ENCODE measurements around the gene IGLL5. TPM values are rescaled to one million over a fixed set of nuclear protein-coding genes. Genes with fewer than 3 reads are reported as not detected.

The IGLL5 gene
- total RNA-seq, 1 donor from 2014 or later = not detected

- DNase-seq (ENCODE audit: extremely low spot score, unreplicated experiment) = no peak
- TF ChIP-seq, protein P1, sequence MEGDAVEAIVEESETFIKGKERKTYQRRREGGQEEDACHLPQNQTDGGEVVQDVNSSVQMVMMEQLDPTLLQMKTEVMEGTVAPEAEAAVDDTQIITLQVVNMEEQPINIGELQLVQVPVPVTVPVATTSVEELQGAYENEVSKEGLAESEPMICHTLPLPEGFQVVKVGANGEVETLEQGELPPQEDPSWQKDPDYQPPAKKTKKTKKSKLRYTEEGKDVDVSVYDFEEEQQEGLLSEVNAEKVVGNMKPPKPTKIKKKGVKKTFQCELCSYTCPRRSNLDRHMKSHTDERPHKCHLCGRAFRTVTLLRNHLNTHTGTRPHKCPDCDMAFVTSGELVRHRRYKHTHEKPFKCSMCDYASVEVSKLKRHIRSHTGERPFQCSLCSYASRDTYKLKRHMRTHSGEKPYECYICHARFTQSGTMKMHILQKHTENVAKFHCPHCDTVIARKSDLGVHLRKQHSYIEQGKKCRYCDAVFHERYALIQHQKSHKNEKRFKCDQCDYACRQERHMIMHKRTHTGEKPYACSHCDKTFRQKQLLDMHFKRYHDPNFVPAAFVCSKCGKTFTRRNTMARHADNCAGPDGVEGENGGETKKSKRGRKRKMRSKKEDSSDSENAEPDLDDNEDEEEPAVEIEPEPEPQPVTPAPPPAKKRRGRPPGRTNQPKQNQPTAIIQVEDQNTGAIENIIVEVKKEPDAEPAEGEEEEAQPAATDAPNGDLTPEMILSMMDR (IDR thresholded peaks at IDR 0.05) = no peak
- Mint-ChIP-seq H3K4me1 (ENCODE audit: unreplicated experiment) (no peaks in the 10 kb centered on the region), H3K9me3 (ENCODE audit: unreplicated experiment) (no peaks in the 10 kb centered on the region), H3K36me3 (ENCODE audit: unreplicated experiment) (no peaks in the 10 kb centered on the region), H3K4me3 (ENCODE audit: unreplicated experiment) (no peak overlapping the region), H3K27ac (ENCODE audit: unreplicated experiment) (no peak overlapping the region), H3K27me3 (ENCODE audit: unreplicated experiment) (peaks cover 28% of the 10 kb centered on the region)
Observed at GRCh38 chr22:22892096-22893052, 4.8 kb downstream of the IGLL5 start.

DNA sequence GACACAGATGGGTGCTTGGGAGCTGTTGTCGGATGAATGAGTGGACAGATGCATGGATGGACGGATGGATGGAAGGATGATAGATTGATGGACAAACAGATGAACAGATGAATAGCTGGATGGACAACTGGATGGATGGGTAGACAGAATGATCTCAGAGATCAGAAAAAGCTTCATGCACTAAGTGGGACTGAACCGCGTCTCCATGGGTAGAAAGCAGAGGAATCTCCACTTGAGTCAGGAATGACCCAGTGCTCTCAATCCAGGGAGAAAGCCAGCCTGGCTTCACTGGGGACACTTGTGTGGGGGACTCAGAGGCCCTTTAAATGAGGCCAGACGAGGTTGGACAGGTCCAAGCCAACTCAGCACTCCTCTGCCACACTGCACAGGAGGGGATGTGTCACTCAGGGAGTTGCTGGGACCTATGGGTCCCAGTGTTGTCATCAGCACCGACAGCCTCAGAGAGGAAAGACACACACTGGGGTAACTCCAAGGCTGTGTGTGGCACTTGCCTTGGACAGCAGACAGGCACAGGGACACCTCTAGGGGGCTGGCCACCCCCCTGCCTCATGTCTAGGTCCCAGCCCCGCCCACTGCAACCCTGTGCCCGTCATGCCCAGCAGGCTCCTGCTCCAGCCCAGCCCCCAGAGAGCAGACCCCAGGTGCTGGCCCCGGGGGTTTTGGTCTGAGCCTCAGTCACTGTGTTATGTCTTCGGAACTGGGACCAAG lies 5.6 kb downstream of the IGLL5 start:
- TF ChIP-seq, protein P1 (IDR thresholded peaks at IDR 0.05) = no peak
- Mint-ChIP-seq H3K4me1 (ENCODE audit: unreplicated experiment) (no peaks in the 10 kb centered on the region), H3K27me3 (ENCODE audit: unreplicated experiment) (peaks cover 37% of the 10 kb centered on the region), H3K27ac (ENCODE audit: unreplicated experiment) (no peak overlapping the region), H3K9me3 (ENCODE audit: unreplicated experiment) (no peaks in the 10 kb centered on the region), H3K4me3 (ENCODE audit: unreplicated experiment) (no peak overlapping the region), H3K36me3 (ENCODE audit: unreplicated experiment) (no peaks in the 10 kb centered on the region)
- no peak for DNase-seq (ENCODE audit: extremely low spot score, unreplicated experiment)

GRCh38 chr22:22893891-22894739 lies 6.5 kb downstream of the IGLL5 start:
- Mint-ChIP-seq H3K36me3 (ENCODE audit: unreplicated experiment) (no peaks in the 10 kb centered on the region), H3K9me3 (ENCODE audit: unreplicated experiment) (no peaks in the 10 kb centered on the region), H3K4me3 (ENCODE audit: unreplicated experiment) (no peak overlapping the region), H3K4me1 (ENCODE audit: unreplicated experiment) (no peaks in the 10 kb centered on the region), H3K27ac (ENCODE audit: unreplicated experiment) (no peak overlapping the region), H3K27me3 (ENCODE audit: unreplicated experiment) (peaks cover 34% of the 10 kb centered on the region)
- DNase-seq (ENCODE audit: extremely low spot score, unreplicated experiment) = no peak
- TF ChIP-seq, protein P1 (IDR thresholded peaks at IDR 0.05) = no peak

DNA sequence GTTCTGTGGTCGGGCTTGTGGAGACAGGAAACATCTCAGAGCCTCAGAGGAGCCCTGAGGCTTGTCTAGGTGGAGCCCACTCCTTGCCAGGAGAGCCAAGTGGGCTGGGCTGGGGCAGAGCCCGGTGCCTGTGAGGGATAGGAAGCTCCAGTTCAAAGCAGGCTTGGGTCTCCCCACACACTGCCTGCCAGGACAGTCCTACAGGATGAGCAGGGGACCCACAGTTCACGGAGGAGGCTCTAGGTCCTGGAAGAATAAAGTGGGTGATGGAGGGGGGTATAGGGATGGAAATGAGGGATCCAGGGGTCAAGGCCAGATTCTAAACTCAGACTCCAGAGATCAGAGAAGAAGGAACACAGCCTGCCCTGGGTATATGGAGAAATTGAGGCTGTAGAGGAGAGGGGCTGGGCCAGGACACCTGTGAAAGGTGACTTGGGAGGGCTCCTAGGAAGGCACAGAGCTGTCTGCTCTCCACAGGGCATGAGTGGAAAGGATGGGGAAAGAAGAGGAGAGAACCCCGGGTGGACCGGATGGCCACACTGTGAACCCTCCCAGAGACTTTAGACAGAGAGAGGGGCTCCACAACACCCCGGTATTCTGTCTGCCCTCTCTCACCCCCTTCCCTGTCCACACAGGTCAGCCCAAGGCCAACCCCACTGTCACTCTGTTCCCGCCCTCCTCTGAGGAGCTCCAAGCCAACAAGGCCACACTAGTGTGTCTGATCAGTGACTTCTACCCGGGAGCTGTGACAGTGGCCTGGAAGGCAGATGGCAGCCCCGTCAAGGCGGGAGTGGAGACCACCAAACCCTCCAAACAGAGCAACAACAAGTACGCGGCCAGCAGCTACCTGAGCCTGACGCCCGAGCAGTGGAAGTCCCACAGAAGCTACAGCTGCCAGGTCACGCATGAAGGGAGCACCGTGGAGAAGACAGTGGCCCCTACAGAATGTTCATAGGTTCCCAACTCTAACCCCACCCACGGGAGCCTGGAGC lies 7.4 kb downstream of the IGLL5 start:
- no peaks in the 10 kb centered on the region for H3K9me3 Mint-ChIP-seq (ENCODE audit: unreplicated experiment)
- H3K27me3 Mint-ChIP-seq (ENCODE audit: unreplicated experiment) = peaks cover 34% of the 10 kb centered on the region
- H3K4me1 Mint-ChIP-seq (ENCODE audit: unreplicated experiment) = no peaks in the 10 kb centered on the region
- H3K27ac Mint-ChIP-seq (ENCODE audit: unreplicated experiment) = no peak overlapping the region
- TF ChIP-seq, protein P1 (IDR thresholded peaks at IDR 0.05) = no peak
- no peak for DNase-seq (ENCODE audit: extremely low spot score, unreplicated experiment)
- H3K36me3 Mint-ChIP-seq (ENCODE audit: unreplicated experiment) = no peaks in the 10 kb centered on the region
- no peak overlapping the region for H3K4me3 Mint-ChIP-seq (ENCODE audit: unreplicated experiment)

All from osteocyte (in vitro differentiated cells).